T-helper 1 cell (primary cell): Measurements from ENCODE around the gene PRKCQ.

Experiments
- DNase-seq, 5 donors: peaks; one replicate each; pipeline ENCODE4 v3.0.0-alpha.2; 2012 to 2020

The PRKCQ gene

GRCh38 chr10:6404127-6405072 lies 175.7 kb downstream of the PRKCQ start:
- no peak for DNase-seq

GRCh38 chr10:6402960-6403359 lies 177.1 kb downstream of the PRKCQ start:
- DNase-seq, result no peak

- no peak for DNase-seq
These were observed 177.7 kb downstream of the PRKCQ start for GRCh38 chr10:6402349-6402709.

GRCh38 chr10:6401558-6402348 lies 178.3 kb downstream of the PRKCQ start:
- DNase-seq, result peak in 4 of 5 donors; percentile 30 to 67 (median 43)

GRCh38 chr10:6400821-6401465 lies 179.1 kb downstream of the PRKCQ start:
- no peak for DNase-seq

- DNase-seq, result no peak
These were observed 179.7 kb downstream of the PRKCQ start for GRCh38 chr10:6400331-6400730.

- DNase-seq, result no peak
These were observed 180.2 kb downstream of the PRKCQ start for GRCh38 chr10:6399879-6400278.

GRCh38 chr10:6399231-6399741 lies 180.8 kb downstream of the PRKCQ start:
- DNase-seq, result no peak

- DNase-seq, result no peak
These were observed 181.7 kb downstream of the PRKCQ start for GRCh38 chr10:6398399-6398798.

- DNase-seq, result no peak
These were observed 183.4 kb downstream of the PRKCQ start for GRCh38 chr10:6396652-6397051.

- no peak for DNase-seq
These were observed 183.8 kb downstream of the PRKCQ start for GRCh38 chr10:6396226-6396625.

GRCh38 chr10:6395606-6396005 lies 184.5 kb downstream of the PRKCQ start:
- DNase-seq, result no peak

- DNase-seq, result no peak
These were observed 186.0 kb downstream of the PRKCQ start for GRCh38 chr10:6394084-6394483.

- no peak for DNase-seq
These were observed 186.9 kb downstream of the PRKCQ start for GRCh38 chr10:6393168-6393567.

GRCh38 chr10:6390213-6390845 lies 189.7 kb downstream of the PRKCQ start:
- no peak for DNase-seq

GRCh38 chr10:6388261-6388893 lies 191.7 kb downstream of the PRKCQ start:
- no peak for DNase-seq

- no peak for DNase-seq
These were observed 193.1 kb downstream of the PRKCQ start for GRCh38 chr10:6386960-6387359.

GRCh38 chr10:6386346-6386745 lies 193.7 kb downstream of the PRKCQ start:
- DNase-seq, result no peak

- no peak for DNase-seq
These were observed 194.4 kb downstream of the PRKCQ start for GRCh38 chr10:6385665-6386064.

- DNase-seq, result no peak
These were observed 195.2 kb downstream of the PRKCQ start for GRCh38 chr10:6384847-6385246.

- DNase-seq, result no peak
These were observed 196.0 kb downstream of the PRKCQ start for GRCh38 chr10:6384031-6384430.
